HG02943 (cell line): ENCODE results near the gene NRDE2.
"Not testable (repeated sequence)": the region's sequence is repeated elsewhere in the genome, so short reads cannot be mapped to it uniquely, and the experiment has no call there.

Experiments used
- ATAC-seq: cut with Tn5 transposase; IDR thresholded peaks from one replicate; pipeline ENCODE4 v1.9.1; 2021; ENCODE audit warnings: mild to moderate bottlenecking, low read depth, moderate library complexity; ENCODE audit not compliant: unreplicated experiment

Gene NRDE2

GRCh38 chr14:90274808-90275457 lies 56.8 kb downstream of the NRDE2 start:
- ATAC-seq, result no peak

- ATAC-seq, result no peak
Observed at GRCh38 chr14:90274019-90274418, 57.7 kb downstream of the NRDE2 start.

DNA sequence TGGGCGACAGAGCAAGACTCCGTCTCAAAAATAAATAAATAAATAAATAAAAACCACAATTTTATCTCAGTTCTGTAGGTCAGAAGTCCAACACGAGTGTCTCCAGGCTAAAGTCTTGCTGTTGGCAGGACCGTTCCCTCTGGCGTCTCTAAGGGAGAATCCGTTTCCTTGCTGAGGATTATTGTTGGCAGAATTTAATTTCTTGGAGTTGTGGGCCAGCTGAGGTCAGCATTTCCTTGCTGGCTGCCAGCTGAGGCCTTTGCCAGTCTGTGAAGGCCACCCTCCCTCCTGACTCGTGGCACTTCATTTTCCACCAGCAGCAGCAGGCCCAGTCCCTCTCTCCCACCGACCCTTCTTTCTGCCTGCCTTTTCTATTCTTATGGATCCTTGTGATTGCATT lies 58.2 kb downstream of the NRDE2 start:
- ATAC-seq, result no peak

GRCh38 chr14:90272523-90272922 lies 59.2 kb downstream of the NRDE2 start:
- no peak for ATAC-seq

DNA sequence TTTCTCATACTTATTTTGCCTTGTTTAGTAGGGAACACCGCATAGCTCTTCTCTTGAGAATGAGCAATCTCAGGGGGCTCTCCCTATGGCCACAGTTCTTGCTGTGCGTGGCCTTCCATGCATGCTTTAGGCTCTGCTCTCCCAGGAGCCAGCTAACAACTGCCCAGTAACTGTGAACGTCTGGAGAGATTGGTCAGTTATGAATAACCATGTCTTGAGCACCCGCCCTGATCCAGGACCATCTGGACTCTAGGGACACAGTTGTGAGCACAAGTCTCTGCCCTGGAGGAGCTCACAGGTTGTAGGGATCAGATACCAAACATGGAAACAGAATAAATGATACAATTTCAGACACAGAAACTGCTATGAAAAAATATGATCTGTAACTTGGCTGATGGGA lies 63.3 kb downstream of the NRDE2 start:
- ATAC-seq, result no peak

- ATAC-seq, result no peak
Observed at GRCh38 chr14:90266441-90267154, 65.1 kb downstream of the NRDE2 start.

- ATAC-seq, result peak; percentile 86
Observed at GRCh38 chr14:90263748-90264449, 67.8 kb downstream of the NRDE2 start.

DNA sequence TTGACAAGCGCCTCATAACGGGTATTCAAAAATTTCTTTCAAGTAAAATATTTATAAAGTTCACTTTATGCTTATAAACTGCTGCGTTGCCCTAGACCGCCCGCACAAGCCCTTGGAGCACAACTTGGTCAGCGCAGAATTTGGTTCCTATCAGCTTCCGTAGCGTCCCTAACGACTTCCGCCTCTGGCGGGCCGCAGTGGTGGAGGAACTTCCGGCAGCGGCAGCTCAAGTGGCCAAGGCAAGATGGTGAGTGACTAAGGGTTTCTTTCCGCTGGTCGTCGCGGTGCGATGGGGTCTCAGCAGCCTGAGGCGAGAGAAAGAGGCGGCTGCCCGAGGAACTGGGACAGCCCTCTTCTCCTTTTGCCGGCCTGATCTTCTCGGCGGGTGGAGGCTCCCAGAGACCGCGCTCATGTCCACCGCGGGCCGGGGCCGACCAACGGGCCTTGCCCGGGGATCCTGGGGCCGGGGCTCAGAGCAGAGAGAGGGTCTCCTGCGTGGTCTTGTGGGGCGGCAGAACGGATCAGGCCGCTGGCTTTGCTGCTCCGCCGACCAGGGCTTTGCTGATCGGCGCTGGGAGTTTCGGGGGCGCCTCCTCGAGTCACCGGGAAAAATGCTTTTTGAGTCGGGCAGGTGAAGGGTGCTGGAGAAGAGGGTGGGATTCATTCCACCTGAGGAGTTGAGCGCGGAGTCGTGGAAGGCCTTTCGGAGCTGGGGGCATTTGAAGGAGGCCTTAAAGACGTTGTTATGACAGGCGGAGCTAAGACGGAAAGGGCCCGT lies 75.2 kb downstream of the NRDE2 start, which contains the start of gene PSMC1:
PSMC1 (plus strand) TSS at position 200 of the 778 bp plus-strand sequence; CDS start at position 245, 45 bp downstream.
- peak; percentile 84 for ATAC-seq

GRCh38 chr14:90255871-90256270 lies 75.9 kb downstream of the NRDE2 start:
- ATAC-seq, result no peak

GRCh38 chr14:90253826-90254225 lies 77.9 kb downstream of the NRDE2 start:
- no peak for ATAC-seq

DNA sequence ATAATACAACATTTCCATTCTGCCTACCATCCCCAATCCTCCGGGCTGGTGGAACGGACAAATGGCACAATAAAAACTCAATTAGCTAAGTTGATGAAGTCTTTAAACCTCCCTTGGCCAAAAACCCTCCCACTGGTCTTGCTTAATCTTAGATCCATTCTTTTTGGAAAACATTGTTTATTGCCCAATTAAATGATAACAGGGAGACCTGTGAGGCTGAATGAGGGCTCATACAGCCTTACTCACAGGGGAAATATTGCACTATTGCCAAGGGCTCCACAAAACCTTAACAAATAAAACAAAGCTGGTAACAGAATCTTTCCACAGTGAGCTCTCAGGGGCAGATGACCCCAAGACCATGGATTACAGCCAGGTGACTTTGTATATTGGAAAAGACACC lies 83.1 kb downstream of the NRDE2 start:
- no peak for ATAC-seq

- ATAC-seq, result not testable (repeated sequence)
Observed at GRCh38 chr14:90247441-90247840, 84.3 kb downstream of the NRDE2 start.

DNA sequence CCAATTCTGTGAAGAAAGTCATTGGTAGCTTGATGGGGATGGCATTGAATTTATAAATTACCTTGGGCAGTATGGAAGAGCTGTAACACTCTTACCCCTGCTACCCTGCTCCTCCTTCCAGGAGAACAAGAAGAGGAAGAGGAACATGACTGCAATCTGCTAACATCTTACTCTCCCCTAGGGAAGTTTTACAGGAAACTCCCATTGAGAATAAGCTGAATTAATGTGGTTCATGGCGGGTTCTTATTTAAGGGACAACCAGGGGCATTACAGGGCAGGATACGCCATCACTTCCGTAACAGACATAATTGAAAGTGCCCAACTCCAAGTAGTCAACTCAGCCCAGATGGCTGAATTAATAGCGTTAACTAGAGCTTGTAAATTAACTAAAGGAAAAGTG lies 84.8 kb downstream of the NRDE2 start:
- ATAC-seq, result no peak

- ATAC-seq, result no peak
Observed at GRCh38 chr14:90242444-90242843, 89.3 kb downstream of the NRDE2 start.

- ATAC-seq, result no peak
Observed at GRCh38 chr14:90239139-90239538, 92.6 kb downstream of the NRDE2 start.

- ATAC-seq, result peak; percentile 74
Observed at GRCh38 chr14:90235179-90235976, 96.4 kb downstream of the NRDE2 start.

DNA sequence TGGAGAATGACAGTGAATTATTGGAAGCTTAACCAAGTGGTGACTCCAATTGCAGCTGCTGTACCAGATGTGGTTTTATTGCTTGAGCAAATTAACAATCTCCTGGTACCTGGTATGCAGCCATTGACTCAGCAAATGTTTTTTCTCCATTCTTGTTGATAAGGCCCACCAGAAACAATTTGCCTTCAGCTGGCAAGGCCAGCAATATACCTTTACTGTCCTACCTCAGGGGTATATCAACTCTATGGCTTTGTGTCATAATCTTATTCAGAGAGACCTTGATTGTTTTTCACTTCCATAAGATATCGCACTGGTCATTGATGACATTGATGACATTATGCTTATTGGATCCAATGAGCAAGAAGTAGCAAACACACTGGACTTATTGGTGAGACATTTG lies 101.8 kb downstream of the NRDE2 start:
- not testable (repeated sequence) for ATAC-seq

- ATAC-seq, result no peak
Observed at GRCh38 chr14:90228478-90228877, 103.3 kb downstream of the NRDE2 start.
